ENCODE measurements around the gene NRXN3. TPM values are rescaled to one million over a fixed set of nuclear protein-coding genes. Genes with fewer than 3 reads are reported as not detected.

Gene NRXN3
- total and polyA plus RNA-seq, 2 of the 4 experiments (the other 2 are of a cell fraction) = 4.8 to 25.1 TPM

GRCh38 chr14:78754059-78754458, 583.9 kb downstream of the NRXN3 start:
- CTCF ChIA-PET = interaction anchor here (0.6 kb wide), 1 partner anchor 71 kb away, joined by 3 read pairs; no protein-coding TSS in a partner anchor
- Histone ChIP-seq H3K4me1 (ENCODE audit: control insufficient read depth, insufficient read depth, low read length) (no peaks in the 10 kb centered on the region), H4K8ac (ENCODE audit: low read depth in 2 of 2, low read length in 2 of 2) (no peak overlapping the region), H3K4ac (ENCODE audit: low read depth, low read length) (no peak overlapping the region), H4K20me1 (ENCODE audit: insufficient read depth, low read length) (no peaks in the 10 kb centered on the region), H3K36me3 (ENCODE audit: control insufficient read depth, insufficient read depth, low read length) (no peaks in the 10 kb centered on the region), H4K91ac (ENCODE audit: insufficient read depth, low read depth, low read length) (no peak overlapping the region), H3K14ac (replicated peaks; ENCODE audit: low read depth, low read length) (no peak overlapping the region), H3K9me1 (ENCODE audit: insufficient read depth, low read length) (no peaks in the 10 kb centered on the region), H3K4me2 (ENCODE audit: low read depth, low read length) (no peak overlapping the region), H3K18ac (ENCODE audit: low read depth, low read length) (no peak overlapping the region), H3K27ac (ENCODE audit: insufficient read depth, low read length) (no peak overlapping the region), H3K23ac (ENCODE audit: low read depth, low read length) (no peak overlapping the region), H3K79me1 (ENCODE audit: low read depth in 1 of 2, low read length in 2 of 2) (no peaks in the 10 kb centered on the region), H2BK5ac (ENCODE audit: low read depth, low read length, poor library complexity, severe bottlenecking) (no peak overlapping the region), H3K27me3 (ENCODE audit: control insufficient read depth, insufficient read depth, low read length) (no peaks in the 10 kb centered on the region), H2BK20ac (ENCODE audit: low read depth, low read length) (no peak overlapping the region), H2AK5ac (ENCODE audit: low read depth, low read length) (no peak overlapping the region), H2AK9ac (replicated peaks; ENCODE audit: low read depth, low read length, poor library complexity) (no peak overlapping the region), H2BK15ac (ENCODE audit: low read depth, low read length) (no peak overlapping the region), H4K5ac (ENCODE audit: low read depth, low read length) (no peak overlapping the region), H3K56ac (ENCODE audit: extremely low read depth, insufficient read depth, low read length) (no peak overlapping the region), H3K9me3 (ENCODE audit: control insufficient read depth, insufficient read depth, low read length) (peaks cover 6% of the 10 kb centered on the region; the same call in 1 of the 2 replicates), H2AFZ (replicated peaks; ENCODE audit: low read length, poor library complexity) (no peak overlapping the region), H3K4me3 (ENCODE audit: insufficient read depth, low read depth, low read length) (no peak overlapping the region), H2BK120ac (ENCODE audit: low read depth, low read length) (no peak overlapping the region), H3K9ac (ENCODE audit: low read depth, low read length) (no peak overlapping the region)
- POLR2A ChIA-PET (ENCODE audit: unreplicated experiment) = no interaction called here
- intact Hi-C loops (cut with micrococcal nuclease) = no loop called here
- DNase-seq (no peak), ATAC-seq (ENCODE audit: low read depth) (no peak)
- dilution Hi-C loops (cut with HindIII; ENCODE audit: low sequenced_read_pairs, unreplicated experiment) = no loop called here
- in situ Hi-C loops (cut with MboI; ENCODE audit: low sequenced_read_pairs) = no loop called here
- 78 to 100% methylated on average over 3 to 4 of the region's 6 CpGs for WGBS, 2 experiments (ENCODE audit: extremely low coverage in 2 of 2, insufficient read length in 1 of 2)
- no peak for TF ChIP-seq RCOR1 (IDR thresholded peaks at IDR 0.05; ENCODE audit: insufficient replicate concordance, low read length)
- TF ChIP-seq RFX5 (IDR thresholded peaks at IDR 0.05; ENCODE audit: low read depth, low read length) = no peak
- TF ChIP-seq USF2 (IDR thresholded peaks at IDR 0.05; ENCODE audit: low read depth, low read length) = no peak
- TF ChIP-seq, protein P1, sequence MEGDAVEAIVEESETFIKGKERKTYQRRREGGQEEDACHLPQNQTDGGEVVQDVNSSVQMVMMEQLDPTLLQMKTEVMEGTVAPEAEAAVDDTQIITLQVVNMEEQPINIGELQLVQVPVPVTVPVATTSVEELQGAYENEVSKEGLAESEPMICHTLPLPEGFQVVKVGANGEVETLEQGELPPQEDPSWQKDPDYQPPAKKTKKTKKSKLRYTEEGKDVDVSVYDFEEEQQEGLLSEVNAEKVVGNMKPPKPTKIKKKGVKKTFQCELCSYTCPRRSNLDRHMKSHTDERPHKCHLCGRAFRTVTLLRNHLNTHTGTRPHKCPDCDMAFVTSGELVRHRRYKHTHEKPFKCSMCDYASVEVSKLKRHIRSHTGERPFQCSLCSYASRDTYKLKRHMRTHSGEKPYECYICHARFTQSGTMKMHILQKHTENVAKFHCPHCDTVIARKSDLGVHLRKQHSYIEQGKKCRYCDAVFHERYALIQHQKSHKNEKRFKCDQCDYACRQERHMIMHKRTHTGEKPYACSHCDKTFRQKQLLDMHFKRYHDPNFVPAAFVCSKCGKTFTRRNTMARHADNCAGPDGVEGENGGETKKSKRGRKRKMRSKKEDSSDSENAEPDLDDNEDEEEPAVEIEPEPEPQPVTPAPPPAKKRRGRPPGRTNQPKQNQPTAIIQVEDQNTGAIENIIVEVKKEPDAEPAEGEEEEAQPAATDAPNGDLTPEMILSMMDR (conservative IDR thresholded peaks at IDR 0.05; ENCODE audit: low read depth, low read length) = no peak
- no peak for TF ChIP-seq NFE2L2 (IDR thresholded peaks at IDR 0.05; ENCODE audit: low read depth, low read length)
- TF ChIP-seq FOS (IDR thresholded peaks at IDR 0.05; ENCODE audit: low read depth, low read length) = no peak
- TF ChIP-seq POLR2A (IDR thresholded peaks at IDR 0.05; ENCODE audit: low read depth, low read length) = no peak
- TF ChIP-seq MAFK (IDR thresholded peaks at IDR 0.05; ENCODE audit: low read depth, low read length) = no peak
- no peak for TF ChIP-seq RAD21 (IDR thresholded peaks at IDR 0.05; ENCODE audit: low read length)
- no peak for TF ChIP-seq BHLHE40 (IDR thresholded peaks at IDR 0.05; ENCODE audit: low read depth, low read length)
- no peak for TF ChIP-seq CHD1 (IDR thresholded peaks at IDR 0.05; ENCODE audit: low read depth, low read length)
- no peak for TF ChIP-seq MAZ (IDR thresholded peaks at IDR 0.05; ENCODE audit: borderline replicate concordance, low read depth, low read length)
- no peak for TF ChIP-seq CEBPB (IDR thresholded peaks at IDR 0.05; ENCODE audit: low read depth, low read length)
- BruUV-seq (replicated peaks) = no TSS peak

All from IMR-90 (cell line).